ENCODE data around the gene RPL39. TPM values are rescaled to one million over a fixed set of nuclear protein-coding genes. Genes with fewer than 3 reads are reported as not detected.

The RPL39 gene
- total RNA-seq, 2 donors from 2014 or later, result 1,171 to 1,199 TPM

Other genes with a start within 250 kb of the RPL39 start
- gene STEEP1, start 226.2 kb downstream of the RPL39 start, total RNA-seq, result 10 to 100 TPM; 13.1 to 17.8 TPM
- 10 to 100 TPM; 49.1 to 52.6 TPM for gene UBE2A, start 217.1 kb downstream of the RPL39 start, total RNA-seq
- gene NKRF, start 185.2 kb downstream of the RPL39 start, total RNA-seq, result 1 to 10 TPM; 4.0 to 6.1 TPM
- gene SEPTIN6, start 98.5 kb downstream of the RPL39 start, total RNA-seq, result 10 to 100 TPM; 10.6 to 19.6 TPM
- under 1 TPM; 0.16 to 0.32 TPM for gene SOWAHD, start 33.0 kb downstream of the RPL39 start, total RNA-seq
- gene UPF3B, start 61.3 kb upstream of the RPL39 start, total RNA-seq, result 1 to 10 TPM; 3.6 to 3.9 TPM
- gene RNF113A, start 80.1 kb upstream of the RPL39 start, total RNA-seq, result 10 to 100 TPM in 1 of 2 donors, 1 to 10 TPM in 1; 8.9 to 10.9 TPM
- 100 to 1,000 TPM; 382 to 451 TPM for gene NDUFA1, start 80.2 kb upstream of the RPL39 start, total RNA-seq
- not detected for gene AKAP14, start 104.3 kb upstream of the RPL39 start, total RNA-seq
- 1 to 10 TPM; 4.4 to 6.8 TPM for gene NKAP, start 152.1 kb upstream of the RPL39 start, total RNA-seq

Data from left cardiac atrium (tissue), 2 donors.